Stimulated activated CD8-positive, alpha-beta memory T cell treated with anti-CD3 and anti-CD28 coated beads, Interleukin-2, amount 100 ng/mL, for 1 hour (primary cell): ENCODE results near the gene C2CD2.
"Not testable (repeated sequence)": the region's sequence is repeated elsewhere in the genome, so short reads cannot be mapped to it uniquely, and the experiment has no call there.

Experiments
- DNase-seq, 2 donors: peaks; one replicate each; pipeline ENCODE4 v3.0.0-alpha.2; 2020; ENCODE audit warnings: low read depth in 2 of 2

C2CD2 gene

DNA sequence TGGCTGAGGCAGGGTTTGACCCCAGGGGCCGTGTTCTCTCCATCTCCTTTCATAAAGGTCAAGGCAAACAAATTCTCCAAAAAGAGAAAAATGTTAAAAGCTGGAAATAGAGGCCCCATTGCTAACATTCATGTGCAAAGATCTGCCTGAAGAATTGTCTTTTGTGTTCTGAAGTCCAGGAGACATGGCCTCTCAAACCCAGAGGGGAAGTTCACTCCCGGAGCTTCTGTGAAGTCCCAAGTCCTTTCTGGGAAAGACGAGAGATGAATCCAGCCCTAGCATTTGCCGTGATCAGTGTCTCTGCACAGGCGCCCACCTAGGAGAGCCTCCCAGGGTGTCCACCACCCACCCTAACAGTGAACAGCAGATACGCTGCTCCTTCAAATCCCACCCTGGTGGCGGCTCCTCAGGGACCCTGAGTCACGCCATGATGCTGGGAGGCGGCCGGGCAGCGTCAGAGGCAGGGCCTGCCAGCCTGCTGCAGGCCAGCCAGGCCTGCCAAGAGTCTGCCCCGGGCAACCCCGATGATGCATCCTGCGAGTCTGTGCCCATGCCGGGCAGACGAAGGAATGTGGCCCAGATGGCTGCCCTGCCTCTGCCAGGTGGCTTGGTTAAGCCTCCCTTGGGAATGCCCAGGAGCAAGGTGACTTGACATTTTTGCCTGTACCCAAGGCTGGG is 5.2 kb upstream of the C2CD2 start:
- DNase-seq: no peak

DNA sequence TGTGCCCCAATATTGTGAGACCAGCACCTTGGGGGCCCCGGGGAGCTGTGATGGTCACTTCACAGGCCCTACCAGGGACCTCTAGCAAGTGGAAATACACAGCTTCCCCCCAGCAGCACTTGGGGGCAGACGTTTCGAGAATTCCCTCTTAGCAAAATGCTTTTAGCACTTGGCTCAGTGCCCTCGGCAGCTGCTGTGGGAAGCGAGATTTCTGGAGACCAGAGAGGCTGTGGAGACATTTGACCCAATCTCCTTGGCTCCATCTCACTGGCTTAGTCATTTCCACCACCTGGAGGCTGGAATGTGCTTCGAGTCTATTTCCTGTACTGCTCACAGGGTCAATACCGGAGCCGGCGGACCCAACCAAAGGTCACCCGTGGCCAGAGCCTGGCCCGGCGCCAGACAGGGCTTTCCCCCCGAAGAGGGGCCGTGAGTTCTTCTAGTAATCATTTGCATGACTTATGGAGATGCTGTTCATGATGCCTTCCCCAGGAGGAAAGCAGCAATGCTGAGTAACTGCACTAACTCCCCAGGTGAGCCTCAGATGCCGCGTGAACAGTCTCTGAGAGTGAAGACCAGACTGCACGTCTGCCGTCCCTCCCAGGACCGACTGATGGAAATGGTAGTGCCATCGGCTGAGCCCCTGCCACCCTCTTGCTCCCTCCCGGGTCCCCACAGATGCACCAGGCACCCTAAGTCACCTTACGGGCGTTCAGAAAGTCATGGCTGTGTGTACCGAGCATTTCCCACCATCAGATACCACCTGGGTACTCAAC is 4.4 kb upstream of the C2CD2 start:
- no peak for DNase-seq

DNA sequence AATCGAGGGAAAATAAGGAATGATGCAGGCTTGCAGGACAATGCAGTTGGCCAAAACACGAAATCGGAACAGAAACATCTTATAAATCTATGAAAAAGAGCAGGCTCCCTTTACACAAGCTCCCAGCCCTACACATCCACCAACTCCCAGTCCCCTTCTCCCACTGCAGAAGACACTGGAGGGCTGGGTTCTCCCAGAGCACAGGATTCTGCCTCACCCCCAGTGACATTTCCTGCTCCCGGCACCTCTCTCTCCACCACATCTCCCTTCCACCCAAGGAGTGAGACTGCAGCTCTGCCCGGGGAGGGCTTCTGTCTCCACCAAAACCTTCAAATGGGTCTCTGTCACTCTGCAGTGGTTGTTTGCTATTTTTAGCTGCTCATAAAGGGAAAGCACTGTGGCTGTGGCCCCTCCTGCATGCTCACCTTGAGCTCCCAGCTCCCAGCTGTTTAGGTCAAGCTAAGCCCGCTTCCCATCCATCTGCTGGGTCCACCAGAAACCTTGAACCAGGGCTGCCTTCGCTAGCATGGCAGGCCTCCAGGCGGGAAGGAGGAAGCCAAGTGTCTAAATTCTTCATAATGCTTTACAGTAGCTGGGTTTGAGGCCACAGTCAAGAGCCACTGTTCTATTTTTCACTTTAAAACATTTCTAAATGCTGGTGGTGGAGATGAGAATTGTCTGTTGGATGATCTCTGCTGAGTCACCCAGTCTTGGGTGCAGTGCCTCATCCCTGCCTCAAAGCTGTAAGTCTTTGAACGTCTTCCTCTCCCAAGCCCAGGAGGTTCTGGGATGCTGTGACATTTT is 3.3 kb upstream of the C2CD2 start:
- DNase-seq: no peak

DNA sequence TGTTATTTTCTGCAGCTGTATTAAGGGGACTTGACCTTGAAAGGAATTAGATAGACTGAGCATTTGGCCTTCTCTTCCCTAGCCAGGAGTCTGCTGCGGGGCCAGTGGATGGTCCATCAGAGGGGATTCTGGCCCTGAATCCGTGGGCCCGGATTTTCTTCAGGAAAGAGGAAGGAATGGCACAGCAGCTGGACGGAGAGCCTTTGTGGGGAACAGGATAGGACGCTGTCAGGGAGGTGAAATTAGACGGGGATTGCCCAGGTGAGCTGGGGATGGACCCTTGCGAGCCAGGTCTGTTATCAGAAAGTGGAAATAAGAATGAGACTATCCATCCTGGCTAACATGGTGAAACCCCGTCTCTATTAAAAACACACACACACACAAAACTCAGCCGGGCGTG is 1.7 kb upstream of the C2CD2 start:
- DNase-seq: no peak

DNA sequence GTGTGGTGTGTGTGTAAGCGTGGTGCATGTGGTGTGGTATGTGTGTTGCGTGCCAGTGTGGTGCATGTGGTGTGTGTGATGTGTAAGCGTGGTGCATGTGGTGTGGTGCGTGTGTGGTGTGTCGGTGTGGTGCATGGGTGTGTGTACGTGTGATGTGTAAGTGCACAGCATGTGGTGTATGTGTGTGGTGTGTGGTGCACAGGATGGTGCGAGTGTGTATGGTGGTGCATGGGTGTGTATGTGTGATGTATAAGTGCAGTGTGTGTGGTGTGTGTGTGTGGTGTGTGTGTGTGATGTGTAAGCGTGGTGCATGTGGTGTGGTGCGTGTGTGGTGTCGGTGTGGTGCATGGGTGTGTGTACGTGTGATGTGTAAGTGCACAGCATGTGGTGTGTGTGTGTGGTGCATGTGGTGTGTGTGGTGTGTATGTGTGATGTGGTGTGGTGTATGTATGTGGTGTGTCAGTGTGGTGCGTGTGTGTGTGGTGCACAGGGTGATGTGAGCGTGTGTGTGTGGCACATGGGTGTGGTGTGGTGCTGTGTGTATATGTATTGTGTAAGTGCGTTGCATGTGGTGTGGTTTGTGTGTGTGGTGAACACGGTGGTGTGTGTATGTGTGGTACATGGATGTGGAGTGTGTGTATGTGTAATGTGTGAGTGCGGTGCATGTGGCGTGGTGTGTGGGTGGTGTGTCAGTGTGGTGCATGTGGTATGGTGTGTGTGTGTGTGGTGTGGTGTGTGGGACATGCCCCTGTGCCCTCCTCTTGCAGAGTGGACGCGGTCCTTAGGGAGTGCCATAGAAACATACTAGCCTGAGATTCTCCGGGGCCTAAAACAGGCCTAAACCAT is 1.1 kb upstream of the C2CD2 start:
- no peak for DNase-seq

DNA sequence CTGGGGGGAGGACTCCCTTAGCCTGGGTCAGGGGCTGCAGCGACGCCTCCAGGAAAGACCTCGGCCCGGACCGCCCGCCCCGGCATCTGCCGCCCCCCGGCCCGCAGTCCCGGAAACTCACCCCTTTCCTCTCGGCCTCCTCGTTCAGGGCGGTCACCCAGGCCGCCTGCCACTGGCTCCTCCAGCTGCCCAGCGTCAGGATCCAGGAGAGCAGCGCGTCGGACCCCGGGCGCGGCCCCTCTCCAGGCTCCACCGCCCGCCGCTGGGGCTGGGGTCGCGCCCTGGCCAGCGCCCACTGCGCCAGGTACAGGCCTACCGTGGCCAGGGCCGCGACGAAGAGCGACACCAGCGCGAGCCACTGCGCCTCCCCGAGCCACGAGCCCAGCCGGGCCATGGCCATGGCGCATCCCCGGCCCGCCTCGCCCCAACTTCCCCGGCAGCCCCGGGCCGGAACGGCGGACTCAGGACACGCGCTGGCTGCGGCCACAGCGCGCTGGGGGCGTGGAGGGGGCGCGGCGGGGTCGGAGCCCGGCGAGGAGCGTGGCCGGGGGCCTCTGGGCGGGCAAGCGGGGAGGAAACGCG is 478 bp downstream of the C2CD2 start:
- DNase-seq: no peak

DNA sequence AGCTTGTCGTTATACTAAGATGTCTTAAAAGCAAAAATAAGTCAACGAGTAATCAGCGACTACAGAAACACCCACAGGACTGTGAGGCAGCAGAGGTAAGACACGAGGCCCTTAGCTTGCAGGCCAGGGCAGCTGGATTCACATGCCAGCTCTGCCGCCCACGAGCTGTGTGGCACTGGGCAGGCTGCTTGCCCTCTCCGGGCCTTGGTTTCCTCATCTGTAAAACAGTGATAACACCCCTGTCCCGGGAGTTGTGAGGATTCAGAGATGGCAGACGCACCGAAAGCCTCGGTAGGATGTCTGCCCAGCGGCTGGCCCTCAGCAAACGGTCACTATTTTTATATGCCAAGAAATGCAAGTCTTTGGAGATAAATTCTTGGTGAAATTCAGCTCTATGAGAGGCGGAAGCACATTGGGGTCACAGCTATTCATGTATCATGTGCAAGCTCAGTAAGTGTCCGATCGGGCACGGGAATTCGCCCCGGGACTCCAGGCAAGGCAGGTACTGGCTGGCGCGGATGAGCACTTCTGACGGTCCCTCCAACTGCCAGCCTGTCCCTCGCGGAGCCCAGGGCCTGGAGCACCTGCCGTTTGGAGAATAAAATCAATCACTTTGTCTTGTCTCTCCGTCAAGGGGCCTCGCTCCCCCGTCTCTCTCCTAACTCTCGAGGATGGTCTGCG is 1.1 kb downstream of the C2CD2 start:
- no peak for DNase-seq

DNA sequence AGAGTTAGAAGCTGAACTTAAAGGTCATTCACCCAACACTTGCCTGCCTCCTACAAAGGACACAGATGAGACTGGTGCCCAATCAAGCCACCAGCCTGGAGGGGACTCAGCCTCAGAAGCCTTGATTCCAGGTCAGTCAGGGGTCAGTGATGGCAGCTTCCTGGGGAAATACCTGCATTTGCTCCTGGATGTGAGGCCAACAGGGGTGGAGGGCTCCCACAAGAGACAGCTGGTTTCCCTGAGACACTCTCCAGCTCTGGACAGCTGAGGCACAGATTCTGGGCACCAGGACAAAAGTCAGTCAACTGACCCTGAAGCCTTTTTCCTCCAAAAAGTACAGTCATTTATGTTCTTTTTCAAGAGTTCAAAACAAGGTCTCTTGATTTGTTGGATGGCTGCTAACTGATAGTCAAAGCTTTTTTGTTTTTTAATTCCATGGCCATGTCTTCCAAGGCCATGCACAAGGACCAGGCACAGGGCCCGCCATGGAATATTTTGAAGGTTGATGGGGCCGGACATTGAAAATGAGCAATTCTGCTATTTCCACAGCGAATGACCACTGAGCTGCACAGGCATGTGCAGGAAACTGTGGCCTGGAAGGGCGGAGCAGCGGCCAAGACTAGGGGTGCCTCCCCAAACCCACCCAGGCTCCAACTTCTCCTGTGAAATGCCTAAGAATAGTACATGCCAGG is 1.8 kb downstream of the C2CD2 start:
- DNase-seq: no peak

DNA sequence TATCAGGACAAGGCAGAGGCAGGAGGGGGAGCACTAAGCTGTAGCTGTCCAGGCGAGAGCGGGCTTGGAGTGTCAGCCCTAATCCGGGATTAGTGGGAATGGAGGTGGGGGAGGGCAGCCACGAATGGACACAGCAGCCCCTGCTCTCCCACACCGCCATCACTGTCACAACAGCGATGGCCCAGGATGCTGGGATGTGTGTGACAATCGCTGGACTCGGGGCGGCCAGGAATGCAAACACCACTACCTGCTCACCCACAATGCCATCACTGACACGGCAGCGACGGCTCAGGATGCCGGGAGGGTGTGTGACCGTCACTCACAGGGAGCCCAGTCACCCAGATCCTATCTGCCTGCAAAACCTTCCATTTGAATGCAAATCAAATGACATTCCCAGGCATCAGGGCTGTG is 2.9 kb downstream of the C2CD2 start:
- no peak for DNase-seq

DNA sequence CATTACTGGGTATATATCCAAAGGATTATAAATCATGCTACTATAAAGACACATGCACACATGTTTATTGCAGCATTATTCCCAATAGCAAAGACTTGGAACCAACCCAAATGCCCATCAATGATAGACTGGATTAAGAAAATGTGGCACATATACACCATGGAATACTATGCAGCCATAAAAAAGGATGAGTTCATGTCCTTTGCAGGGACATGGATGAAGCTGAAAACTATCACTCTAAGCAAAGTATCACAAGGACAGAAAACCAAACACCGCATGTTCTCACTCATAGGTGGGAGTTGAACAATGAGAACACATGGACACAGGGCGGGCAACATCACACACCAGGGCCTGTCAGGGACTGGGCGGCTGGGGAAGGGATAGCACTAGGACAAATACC is 4.2 kb downstream of the C2CD2 start:
- DNase-seq: not testable (repeated sequence)

DNA sequence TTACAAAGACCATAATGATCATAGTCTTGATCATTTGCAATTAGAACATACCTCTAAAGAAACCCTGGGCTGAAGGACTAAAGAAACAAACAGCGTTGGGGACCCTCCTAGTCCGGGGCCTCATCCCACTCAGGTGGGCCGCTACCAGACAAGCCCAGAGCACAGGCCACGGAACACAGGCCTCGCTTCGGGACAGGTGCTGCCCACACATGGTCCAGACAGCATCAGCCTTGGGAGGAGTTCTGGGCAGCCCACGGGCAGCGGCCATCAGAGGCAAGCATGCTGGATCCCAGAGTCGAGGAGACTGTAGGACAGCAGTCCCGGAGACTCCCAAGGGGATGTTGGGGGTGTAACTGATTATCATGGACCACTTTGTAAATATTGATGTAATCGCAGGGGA is 4.9 kb downstream of the C2CD2 start:
- no peak for DNase-seq

DNA sequence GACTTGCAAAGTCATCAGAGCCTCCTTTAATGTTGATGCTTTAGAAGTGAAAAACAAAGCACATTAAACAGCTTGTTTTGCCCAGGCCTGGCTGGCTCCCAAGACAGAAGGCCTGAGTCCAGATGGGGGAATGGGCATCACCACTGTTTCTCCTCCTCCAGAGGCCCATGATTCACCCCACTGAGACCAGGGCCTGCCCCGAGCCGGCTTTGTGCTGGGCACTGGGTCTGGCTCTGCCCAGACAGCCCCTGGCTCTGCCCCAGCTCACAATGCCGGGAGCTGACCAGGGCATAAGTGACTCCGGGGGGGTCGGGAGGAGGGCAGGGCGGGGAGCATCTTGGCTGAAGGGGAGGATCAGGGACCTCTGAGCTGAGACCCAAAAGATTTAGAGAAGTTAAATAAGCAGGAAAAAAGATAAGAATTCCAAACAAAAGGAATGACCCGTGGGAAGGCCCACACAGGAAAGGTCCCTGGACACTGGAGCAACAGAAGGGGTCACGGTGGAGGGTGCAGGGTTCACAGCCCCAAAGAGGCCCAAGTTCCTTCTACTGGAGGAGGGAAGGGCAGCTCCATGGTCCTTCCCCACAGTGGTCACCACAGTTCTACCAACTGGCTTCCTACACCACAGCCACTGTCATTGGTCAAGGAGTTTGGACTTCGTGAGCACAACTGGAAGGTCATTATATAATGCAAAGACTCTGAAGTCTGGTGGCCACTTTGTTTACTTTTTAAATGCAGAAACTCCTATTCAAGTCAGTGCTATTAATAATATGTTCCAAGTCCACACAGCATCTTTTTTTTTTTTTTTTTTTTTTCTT is 5.5 kb downstream of the C2CD2 start:
- DNase-seq: no peak

DNA sequence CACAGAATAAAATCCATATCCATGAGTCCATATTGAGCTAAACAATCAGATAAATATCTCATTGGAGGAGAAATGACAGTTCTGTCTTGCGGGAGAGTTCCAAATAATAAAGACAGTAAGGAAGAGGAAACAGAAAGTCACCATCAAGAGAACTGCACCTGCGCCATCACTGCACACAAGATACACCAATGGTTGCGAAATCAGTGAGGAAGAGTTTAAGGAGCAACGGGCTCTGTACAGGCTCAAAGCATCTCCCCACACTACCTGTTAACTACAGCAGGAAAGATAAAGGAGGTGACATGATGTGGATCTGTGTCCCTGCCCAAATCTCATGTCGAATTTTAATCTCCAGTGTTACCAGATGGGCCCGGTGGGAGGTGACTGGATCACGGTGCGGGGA is 7.8 kb downstream of the C2CD2 start:
- DNase-seq: no peak

DNA sequence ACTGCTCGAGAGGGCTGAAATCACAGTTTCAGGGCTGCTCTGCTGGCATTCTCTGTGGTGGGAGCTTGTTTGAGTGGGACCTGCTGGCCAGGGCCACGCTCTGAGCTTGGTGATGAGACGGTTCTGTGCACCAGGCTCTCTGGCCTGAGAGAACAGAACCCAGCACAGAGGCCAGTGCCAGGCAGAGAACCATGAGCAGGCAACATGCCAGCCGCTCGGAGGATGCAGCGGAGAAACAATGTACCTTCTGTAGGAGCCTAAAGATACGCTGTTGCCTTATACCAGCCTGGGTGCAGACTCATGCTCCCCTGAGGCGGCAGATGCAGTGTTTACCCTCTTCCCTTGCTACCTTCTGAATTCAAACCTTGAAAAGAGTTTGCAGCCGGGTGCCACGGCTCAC is 10.0 kb downstream of the C2CD2 start:
- DNase-seq: no peak

DNA sequence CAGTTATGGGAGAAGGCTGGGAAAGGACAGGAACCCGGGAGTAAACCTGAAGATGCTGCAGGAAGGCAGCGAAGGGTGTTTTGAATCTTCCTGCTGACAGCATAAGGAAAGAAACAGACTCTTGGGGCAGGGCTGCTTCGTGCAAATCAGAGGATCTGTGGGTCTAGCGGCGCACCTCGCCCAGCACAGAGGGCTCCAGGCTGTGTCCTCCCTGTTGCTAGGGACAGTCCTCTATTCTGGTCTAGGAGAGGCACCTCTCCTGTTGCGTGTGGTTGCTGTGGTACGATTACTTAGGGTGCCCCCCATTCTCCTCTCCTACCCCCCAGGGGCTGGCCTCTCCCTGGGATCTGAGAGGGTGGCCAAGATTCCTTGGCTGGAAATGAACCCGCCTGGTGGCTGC is 11.4 kb downstream of the C2CD2 start:
- DNase-seq: no peak

DNA sequence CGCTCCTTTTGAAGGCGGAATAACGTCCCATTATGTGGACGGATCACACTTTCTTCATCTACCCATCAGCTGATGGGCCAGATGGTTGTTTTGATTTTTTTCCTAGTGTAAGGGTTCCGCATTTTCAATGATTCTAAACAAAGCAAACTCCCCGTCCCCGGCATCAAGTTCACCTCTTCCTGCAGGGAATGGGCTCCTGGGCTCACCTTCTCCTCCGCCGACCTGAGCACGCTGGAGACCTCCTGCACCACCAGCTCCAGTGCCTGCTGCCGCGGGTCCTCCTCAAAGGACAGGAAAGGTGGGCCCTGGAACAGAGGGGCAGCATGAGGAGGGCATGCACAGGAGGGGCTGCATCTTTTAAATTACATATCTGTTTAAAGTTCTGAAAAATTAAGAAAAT is 11.9 kb downstream of the C2CD2 start:
- no peak for DNase-seq

DNA sequence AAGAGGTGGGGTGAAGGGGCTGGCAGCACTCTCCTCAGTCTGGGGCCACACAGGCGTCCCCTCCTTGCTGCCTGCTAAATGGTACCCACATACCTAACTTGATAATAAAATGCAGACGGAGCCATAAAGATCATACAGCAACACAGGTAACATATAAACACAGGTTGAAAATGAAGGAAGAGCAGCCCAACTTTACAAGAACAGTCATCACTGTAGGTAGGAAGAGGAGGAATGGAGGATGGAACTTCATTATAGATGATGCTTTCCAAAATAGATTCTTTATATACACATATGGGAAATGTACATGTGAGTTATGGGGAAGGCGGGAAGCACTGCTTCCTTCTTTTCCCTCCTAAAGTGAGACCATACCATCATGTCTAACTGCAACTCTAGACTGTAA is 13.4 kb downstream of the C2CD2 start:
- no peak for DNase-seq

DNA sequence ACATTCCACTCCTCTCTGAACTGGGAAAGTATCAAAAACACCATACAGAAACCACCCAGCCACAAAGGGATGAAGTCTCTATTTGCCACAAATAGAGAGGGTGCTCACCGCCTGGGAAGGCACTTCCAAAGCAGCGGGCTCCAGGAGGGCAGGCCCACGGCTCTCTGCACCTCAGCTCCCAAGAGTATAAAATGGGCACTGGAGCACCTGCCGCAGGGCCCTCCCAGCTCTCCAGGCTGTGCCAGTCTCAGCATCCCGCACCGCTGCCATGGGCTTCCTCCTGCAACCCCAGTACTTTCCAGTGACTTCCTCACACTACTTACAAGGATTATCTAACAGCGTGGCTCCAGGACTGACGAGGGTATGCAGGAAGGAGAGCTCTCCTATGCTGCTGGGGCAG is 14.4 kb downstream of the C2CD2 start:
- no peak for DNase-seq

DNA sequence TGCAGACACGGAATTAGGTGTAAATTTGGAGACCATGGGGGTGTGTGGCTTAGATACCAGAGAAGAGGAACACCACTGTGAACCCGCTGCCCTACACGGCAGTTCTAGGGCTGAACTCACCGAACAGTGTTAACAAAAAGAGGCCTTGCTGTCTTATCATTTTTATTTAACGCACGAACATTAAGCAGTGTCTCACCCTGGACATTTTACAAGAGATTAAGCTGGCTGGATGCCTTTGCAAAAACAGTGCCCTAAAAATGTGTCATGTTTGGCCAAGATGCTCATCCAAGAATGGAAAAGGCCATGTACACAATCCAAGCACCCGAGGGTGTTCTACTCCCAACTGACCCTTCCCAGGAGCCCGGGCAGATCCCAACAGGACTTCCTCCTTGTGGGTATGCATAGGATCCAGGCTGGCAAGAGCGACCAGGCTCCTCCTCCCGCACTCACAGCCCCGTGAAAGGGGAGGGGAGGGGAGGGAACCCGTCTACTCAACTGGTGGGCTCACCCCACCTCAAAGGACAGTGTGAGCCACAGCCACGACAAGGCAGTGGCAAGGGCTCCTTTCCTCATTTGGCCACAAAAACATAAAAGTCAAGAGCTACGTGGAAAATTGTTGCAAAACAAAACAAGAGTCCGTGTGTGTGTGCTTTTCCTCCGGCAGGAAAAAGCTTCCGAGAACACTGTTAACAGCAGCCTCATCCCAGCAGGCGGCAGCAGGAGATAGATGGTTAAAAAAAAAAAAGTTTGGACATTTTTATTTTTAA is 20.3 kb downstream of the C2CD2 start:
- no peak for DNase-seq
